HG03280 (cell line): ENCODE data around the gene TOPBP1.
A peak's percentile ranks its signal among the peaks of the same experiment; 100 is the strongest.

Experiments
- ATAC-seq: cut with Tn5 transposase; IDR thresholded peaks from one replicate; pipeline ENCODE4 v1.9.1; 2021; ENCODE audit warnings: mild to moderate bottlenecking, moderate library complexity; ENCODE audit not compliant: unreplicated experiment

The TOPBP1 gene

GRCh38 chr3:133611534-133611933, 50.2 kb downstream of the TOPBP1 start:
- no peak for ATAC-seq

- ATAC-seq: no peak
Measured at GRCh38 chr3:133610031-133610430, 51.7 kb downstream of the TOPBP1 start.

GRCh38 chr3:133608388-133608787, 53.4 kb downstream of the TOPBP1 start:
- no peak for ATAC-seq

- ATAC-seq: no peak
Measured at GRCh38 chr3:133607816-133608215, 53.9 kb downstream of the TOPBP1 start.

- no peak for ATAC-seq
Measured at GRCh38 chr3:133606902-133607301, 54.8 kb downstream of the TOPBP1 start.

- no peak for ATAC-seq
Measured at GRCh38 chr3:133606342-133606741, 55.4 kb downstream of the TOPBP1 start.

- no peak for ATAC-seq
Measured at GRCh38 chr3:133600572-133601081, 61.1 kb downstream of the TOPBP1 start.

- no peak for ATAC-seq
Measured at GRCh38 chr3:133599280-133599679, 62.5 kb downstream of the TOPBP1 start.

- no peak for ATAC-seq
Measured at GRCh38 chr3:133598405-133598804, 63.3 kb downstream of the TOPBP1 start.

GRCh38 chr3:133595341-133595740, 66.4 kb downstream of the TOPBP1 start:
- ATAC-seq: no peak

- ATAC-seq: no peak
Measured at GRCh38 chr3:133593243-133593642, 68.5 kb downstream of the TOPBP1 start.

GRCh38 chr3:133592843-133593242, 68.9 kb downstream of the TOPBP1 start:
- peak; percentile 69 for ATAC-seq

- no peak for ATAC-seq
Measured at GRCh38 chr3:133591271-133591742, 70.4 kb downstream of the TOPBP1 start.

- ATAC-seq: no peak
Measured at GRCh38 chr3:133589503-133589902, 72.2 kb downstream of the TOPBP1 start.

GRCh38 chr3:133588784-133589465, 72.8 kb downstream of the TOPBP1 start:
- ATAC-seq: no peak

- no peak for ATAC-seq
Measured at GRCh38 chr3:133588035-133588434, 73.7 kb downstream of the TOPBP1 start.

GRCh38 chr3:133583396-133583795, 78.3 kb downstream of the TOPBP1 start:
- ATAC-seq: no peak

- no peak for ATAC-seq
Measured at GRCh38 chr3:133578548-133579191, 83.1 kb downstream of the TOPBP1 start.

- ATAC-seq: no peak
Measured at GRCh38 chr3:133576169-133576568, 85.6 kb downstream of the TOPBP1 start.

GRCh38 chr3:133575086-133575485, 86.7 kb downstream of the TOPBP1 start:
- ATAC-seq: no peak

- peak; percentile 31 for ATAC-seq
Measured at GRCh38 chr3:133574260-133574881, 87.4 kb downstream of the TOPBP1 start.
